CD4-positive, alpha-beta T cell treated with Interferon alpha-2 for 1 hour (primary cell): ENCODE results near the gene GLYR1.

Experiments
- DNase-seq, 2 donors: peaks; one replicate each; pipeline ENCODE4 v3.0.0-alpha.2; 2020 to 2022

Gene GLYR1

GRCh38 chr16:4803401-4803844 lies 43.7 kb downstream of the GLYR1 start:
- no peak for DNase-seq

DNA sequence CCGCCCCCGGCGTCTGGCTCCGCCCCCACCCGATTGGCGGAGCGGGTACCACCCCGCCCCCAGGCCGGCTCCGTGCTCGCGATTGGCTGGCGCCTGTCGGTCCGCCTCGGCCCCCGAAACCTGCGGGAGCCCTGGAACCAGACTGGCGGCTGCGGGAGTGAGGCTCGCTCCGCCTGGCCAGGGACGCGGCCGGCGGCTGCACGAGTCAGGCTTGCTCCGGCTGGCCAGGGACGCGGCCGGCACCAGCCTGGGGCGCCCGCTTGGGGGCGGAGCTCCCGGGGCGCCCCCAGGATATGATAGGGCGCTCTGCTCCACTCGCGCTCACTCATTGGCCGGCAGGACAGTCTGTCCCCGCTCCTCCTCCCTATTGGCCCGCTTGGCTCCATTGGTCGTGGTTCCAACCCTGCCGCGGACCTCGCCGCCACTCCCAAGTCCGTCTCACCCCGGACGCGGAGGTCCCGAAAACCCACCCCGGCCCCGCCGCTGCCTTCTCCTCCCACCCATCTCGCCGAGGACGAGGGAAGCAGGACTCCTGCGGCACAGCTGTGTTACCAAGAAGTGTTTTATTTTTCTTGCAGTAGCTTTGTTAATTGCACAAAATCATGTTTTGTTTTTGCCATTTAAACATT lies 44.3 kb downstream of the GLYR1 start:
- DNase-seq, result peak; percentile 85 to 88

DNA sequence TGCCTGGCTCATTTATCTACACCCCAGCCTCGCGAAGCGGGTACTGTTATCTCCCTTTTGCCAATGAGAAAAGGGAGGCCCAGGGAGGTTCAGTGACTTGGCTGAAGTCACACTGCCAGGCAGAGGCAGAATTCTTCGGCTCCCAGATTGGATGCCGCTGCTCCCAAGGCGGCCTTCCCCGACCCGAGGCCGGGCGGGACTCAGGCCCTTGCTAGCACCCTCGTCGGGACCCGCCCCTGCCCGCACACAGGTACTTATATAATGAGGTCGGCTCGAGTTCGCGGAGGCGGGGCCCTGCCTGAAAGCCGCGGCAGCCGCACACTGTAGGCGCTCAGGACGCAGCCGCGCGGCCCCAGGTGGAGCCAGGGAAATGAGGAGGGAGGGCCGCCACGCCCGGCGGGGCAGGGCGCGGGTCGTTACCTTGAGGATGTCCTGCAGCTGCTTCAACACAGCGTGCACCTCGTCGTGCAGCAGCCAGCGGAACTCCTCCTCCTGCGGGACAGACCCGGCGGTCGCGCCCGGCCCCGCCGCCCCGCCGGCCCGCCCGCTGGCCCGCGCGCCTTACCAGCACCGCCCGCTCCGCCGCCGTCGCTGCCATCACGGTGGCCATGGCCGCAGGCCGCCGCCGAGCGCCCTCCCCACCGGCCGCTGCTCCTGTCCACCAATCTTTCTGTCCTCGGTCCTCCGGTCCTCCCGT lies 45.0 kb downstream of the GLYR1 start, which contains the start of gene ROGDI:
ROGDI (minus strand) TSS at position 672 of the 697 bp plus-strand sequence; CDS start at position 610, 62 bp downstream.
- peak; percentile 88 to 90 for DNase-seq

GRCh38 chr16:4801051-4801961 lies 45.8 kb downstream of the GLYR1 start:
- DNase-seq, result no peak

GRCh38 chr16:4800290-4801041 lies 46.6 kb downstream of the GLYR1 start:
- DNase-seq, result no peak

GRCh38 chr16:4799171-4799855 lies 47.8 kb downstream of the GLYR1 start:
- DNase-seq, result no peak

DNA sequence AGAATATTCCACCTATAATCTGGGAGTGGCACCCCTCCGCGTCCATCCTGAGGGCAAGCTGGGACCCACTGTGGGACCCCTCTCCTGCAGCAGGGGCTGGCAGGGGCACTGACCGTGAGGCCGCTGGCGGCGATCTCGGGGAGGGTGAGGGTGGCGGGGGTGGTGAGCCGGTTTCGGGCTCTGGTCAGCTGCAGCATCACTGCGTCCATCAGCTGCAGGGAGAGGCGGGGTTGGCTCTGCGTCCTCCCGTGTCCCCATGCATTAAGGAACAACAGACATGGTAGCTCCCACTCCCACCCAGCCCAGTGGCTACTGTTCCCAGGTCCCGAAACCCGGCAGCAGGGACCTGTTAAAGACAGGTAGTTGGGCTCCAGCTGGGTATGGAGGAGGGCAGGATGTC lies 48.6 kb downstream of the GLYR1 start:
- no peak for DNase-seq

DNA sequence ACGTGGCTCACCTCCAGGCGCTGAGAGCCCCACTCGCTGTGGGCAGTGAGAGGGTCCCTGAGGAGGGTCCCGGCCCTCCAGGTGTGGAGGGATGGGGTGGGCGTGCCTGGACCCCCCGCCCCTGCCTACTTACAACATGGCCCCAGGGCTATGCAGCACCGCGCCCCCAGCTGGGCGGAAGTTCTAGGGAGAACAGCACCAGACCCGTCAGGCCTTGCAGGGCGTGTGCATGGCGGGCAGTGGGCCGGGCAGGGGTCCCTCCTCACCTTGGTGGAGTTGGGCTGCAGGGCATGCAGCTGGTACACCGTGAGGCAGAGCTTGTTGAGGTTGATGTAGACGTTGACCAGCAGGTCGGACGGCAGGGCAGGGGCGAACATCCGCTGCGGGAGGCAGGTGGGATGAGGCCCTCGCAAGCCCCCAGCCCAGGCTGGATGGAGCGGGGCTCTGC lies 49.3 kb downstream of the GLYR1 start:
- no peak for DNase-seq

DNA sequence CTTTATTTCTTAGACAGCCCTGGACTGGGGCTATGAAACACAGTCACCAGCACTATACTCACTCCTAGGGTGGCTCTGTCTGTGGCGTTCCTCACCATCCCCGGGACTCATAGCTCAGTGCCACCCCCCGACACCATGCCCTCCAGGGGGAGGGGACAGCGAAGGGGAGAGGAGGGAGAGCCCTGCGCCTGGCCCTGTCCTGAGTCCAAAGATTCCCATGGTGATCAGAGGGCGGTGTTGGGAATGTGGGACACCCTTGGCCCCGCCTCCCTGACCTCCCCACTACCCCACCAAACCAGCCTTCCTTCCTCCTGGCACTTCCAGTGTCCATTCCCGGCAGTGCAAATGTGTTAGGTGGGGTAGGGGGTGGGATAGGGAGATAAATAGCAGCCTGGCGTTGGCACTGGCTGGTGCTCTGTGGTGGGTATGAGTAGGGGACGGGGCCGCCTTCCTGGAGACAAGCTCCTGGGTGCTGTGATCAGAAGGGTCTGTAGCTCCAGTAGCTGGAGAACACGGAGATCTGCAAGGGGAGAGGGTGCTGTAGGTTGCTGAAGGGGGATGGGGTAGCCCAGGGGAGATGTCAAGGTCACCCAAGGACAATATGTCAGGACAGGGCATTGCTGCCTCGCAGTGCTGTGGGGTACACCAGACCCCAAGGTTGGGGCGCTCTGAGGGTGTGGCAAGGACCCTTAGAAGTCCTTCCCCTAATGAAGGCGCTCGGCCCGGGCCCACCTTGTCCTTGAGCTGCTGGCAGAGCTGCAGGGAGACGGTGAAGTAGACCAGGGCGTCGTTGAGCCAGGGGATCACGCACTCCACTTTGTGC lies 49.9 kb downstream of the GLYR1 start:
- DNase-seq, result no peak

DNA sequence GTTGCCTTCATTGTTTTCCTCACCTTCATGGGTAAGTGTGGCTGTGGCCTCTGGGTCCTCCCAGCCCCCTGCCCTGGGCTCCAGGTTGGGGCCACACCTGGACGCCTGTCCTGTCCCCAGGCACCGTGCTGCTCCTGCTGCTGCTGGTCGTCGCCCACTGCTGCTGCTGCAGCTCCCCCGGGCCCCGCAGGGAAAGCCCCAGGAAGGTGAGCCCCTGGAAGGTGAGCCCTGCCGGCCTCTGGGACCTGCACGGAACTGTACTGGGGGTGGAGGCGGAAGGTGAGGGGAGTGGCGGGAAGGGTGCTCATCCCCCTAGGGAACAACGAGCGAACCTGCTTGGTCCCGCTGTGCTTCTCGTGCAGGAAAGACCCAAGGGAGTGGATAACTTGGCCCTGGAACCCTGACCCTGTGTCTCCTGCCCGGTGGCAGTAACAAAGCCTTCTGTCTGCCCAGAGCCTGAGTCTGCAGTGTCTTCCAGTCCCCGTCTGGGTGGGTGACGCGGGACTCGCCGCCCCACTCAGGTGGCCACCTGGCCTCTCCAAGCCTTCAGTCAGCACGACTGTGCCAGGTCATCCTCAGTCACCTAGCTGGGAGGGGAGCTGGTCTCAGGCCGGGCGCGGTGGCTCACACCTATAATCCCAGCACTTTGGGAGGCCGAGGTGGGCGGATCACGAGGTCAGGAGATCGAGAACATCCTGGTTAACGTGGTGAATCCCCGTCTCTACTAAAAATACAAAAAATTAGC lies 51.1 kb downstream of the GLYR1 start:
- DNase-seq, result no peak

DNA sequence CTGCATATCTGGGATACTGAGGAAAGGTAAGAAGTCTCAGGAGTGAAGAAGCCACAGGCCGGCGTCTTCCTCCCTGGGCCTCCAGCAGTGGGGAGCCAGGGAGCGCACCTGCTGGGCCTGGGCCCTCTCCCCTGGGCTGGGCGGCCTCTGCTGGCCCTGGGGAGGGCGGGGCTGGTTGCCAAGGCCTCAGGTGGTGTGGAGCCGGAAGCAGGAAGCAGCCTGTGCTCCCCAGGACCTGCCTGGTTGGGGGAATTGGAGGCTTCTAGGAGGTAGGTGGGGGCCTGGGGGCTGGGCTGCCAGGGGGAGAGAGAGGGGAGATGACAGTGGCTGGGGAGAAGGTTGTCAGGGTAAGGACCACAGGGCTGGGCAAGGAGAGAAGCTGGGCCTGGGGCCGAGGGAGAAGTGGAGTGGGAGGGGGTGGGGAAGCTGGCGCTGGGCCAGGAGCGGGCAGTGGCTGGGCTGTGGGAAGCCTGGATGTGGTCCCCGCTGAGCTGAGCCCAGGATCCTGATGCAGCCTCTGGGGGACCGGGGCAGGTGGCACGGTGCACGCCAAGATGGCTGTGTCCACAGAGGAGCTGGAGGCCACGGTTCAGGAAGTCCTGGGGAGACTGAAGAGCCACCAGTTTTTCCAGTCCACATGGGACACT lies 51.8 kb downstream of the GLYR1 start, which contains the start of gene SMIM22:
SMIM22 (plus strand) TSS at position 189 of the 647 bp plus-strand sequence; CDS start at position 555, 366 bp downstream.
- no peak for DNase-seq

GRCh38 chr16:4792951-4793513 lies 54.1 kb downstream of the GLYR1 start:
- DNase-seq, result no peak

GRCh38 chr16:4790871-4791270 lies 56.2 kb downstream of the GLYR1 start:
- DNase-seq, result no peak

GRCh38 chr16:4790261-4790660 lies 56.8 kb downstream of the GLYR1 start:
- no peak for DNase-seq

DNA sequence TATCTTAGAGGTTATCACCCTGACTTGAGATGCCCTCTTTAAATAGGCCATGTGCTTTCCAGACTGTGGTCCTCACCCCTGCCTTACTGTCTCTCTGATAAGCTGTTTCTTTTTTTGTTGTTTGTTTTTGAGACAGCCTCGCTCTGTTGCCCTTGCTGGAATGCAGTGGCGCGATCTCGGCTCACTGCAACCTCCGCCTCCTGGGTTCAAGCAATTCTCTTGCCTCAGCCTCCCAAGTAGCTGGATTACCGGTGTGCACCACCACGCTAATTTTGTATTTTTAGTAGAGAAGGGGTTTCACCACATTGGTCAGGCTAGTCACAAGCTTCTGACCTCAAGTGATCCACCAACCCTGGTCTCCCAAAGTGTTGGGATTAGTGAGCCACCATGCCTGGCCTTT lies 58.2 kb downstream of the GLYR1 start:
- no peak for DNase-seq

GRCh38 chr16:4788489-4788889 lies 58.6 kb downstream of the GLYR1 start:
- no peak for DNase-seq

- no peak for DNase-seq
These were observed 59.2 kb downstream of the GLYR1 start, which contains the start of gene SEPTIN12 for GRCh38 chr16:4787627-4788482. Gene SEPTIN12 (minus strand): TSS chr16:4788345. CDS start chr16:4787645, 700 bp downstream.

- DNase-seq, result no peak
These were observed 60.0 kb downstream of the GLYR1 start for GRCh38 chr16:4787068-4787467.
